Measurements from ENCODE around the gene HMG20A.

The HMG20A gene

DNA sequence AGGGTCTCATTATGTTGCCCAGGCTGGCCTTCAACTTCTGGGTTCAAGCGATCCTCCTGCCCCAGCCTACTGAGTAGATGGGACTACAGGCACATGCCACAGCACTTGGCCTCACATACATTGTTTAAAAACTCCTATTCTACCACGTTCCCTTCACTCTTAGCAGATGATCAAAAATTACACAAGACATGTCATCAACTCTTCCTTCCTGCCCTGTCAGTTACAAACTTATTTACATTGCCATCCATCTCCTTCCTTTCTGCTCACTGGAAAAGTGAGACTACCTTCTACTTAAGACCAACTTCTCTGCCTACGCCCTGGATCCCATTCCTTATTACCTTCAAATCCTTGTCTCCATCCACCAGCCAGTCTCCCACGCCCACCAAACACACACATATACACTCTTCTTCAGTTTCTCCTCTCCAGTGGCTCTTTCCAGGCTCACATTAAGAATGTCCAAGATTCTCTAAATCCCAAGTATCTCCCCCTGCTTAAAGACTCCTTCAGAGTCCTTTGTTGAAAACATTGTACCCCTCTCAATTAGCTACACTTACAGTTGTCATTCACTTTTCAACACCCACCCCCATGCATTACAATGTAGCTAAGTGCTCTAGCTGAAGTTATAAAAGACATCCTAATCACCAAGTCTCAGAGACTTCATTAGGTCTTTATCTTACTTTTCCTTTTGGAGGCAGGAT, 5.1 kb upstream of the HMG20A start:
- Mint-ChIP-seq H3K4me3 (no peak overlapping the region), H3K36me3 (ENCODE audit: low read depth) (no peaks in the 10 kb centered on the region), H3K9me3 (no peaks in the 10 kb centered on the region), H3K27ac (no peak overlapping the region), H3K4me1 (peaks cover 38% of the 10 kb centered on the region), H3K27me3 (ENCODE audit: low read depth) (no peaks in the 10 kb centered on the region)
- no peak for TF ChIP-seq CTCF (IDR thresholded peaks at IDR 0.05; ENCODE audit: unreplicated experiment in 3 of 3)

DNA sequence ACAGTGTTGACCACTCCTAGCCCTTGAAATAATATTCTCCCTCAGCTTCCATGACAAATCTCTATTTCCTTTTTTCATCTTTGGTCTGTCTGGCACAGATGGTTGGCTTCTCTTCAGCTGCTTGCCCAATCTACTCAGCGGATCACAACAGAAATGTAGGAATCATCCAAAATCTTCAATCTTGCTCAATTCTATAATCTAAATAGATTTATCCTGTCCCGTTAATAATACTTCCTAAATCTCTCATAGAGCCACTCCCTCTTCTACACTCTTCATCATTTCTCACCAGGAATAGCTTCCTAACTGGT, 4.6 kb upstream of the HMG20A start:
- Mint-ChIP-seq H3K4me1 (peaks cover 38% of the 10 kb centered on the region), H3K27ac (no peak overlapping the region), H3K4me3 (no peak overlapping the region), H3K9me3 (no peaks in the 10 kb centered on the region), H3K36me3 (ENCODE audit: low read depth) (no peaks in the 10 kb centered on the region), H3K27me3 (ENCODE audit: low read depth) (no peaks in the 10 kb centered on the region)
- no peak for TF ChIP-seq CTCF (IDR thresholded peaks at IDR 0.05; ENCODE audit: unreplicated experiment in 3 of 3)

DNA sequence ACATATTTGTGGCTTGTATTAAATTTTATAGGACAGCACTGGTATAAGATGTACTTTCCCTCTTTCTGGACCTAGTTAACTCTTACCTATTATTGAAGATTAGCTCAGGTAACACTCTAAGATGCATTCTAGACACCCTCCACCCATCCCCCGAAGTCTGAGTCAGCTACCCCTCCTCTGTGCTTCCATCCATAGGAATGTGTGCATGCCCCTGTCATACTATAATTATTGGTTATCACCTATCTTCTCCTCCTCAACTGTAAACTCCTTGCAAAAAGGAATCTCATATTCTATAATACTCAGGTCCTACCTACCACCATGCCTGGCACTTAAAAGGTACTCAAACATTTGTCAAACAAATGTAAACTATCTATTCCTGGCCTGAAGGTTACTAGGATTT, 3.7 kb upstream of the HMG20A start:
- no peaks in the 10 kb centered on the region for H3K27me3 Mint-ChIP-seq (ENCODE audit: low read depth)
- no peak overlapping the region for H3K4me3 Mint-ChIP-seq
- H3K4me1 Mint-ChIP-seq: peaks cover 36% of the 10 kb centered on the region
- H3K9me3 Mint-ChIP-seq: no peaks in the 10 kb centered on the region
- TF ChIP-seq CTCF (IDR thresholded peaks at IDR 0.05; ENCODE audit: unreplicated experiment in 3 of 3): no peak
- no peaks in the 10 kb centered on the region for H3K36me3 Mint-ChIP-seq (ENCODE audit: low read depth)
- H3K27ac Mint-ChIP-seq: no peak overlapping the region

- Mint-ChIP-seq H3K27me3 (ENCODE audit: low read depth) (no peaks in the 10 kb centered on the region), H3K4me1 (peaks cover 31% of the 10 kb centered on the region), H3K4me3 (peak overlapping the region; percentile 96 to 99 (median 99)), H3K36me3 (ENCODE audit: low read depth) (no peaks in the 10 kb centered on the region), H3K9me3 (no peaks in the 10 kb centered on the region), H3K27ac (peak overlapping the region in 1 of 3 experiments; percentile 95)
- TF ChIP-seq CTCF (IDR thresholded peaks at IDR 0.05; ENCODE audit: unreplicated experiment in 3 of 3): no peak
Measured at GRCh38 chr15:77417602-77418001, 3.1 kb upstream of the HMG20A start.

- Mint-ChIP-seq H3K4me3 (peak overlapping the region; percentile 96 to 99 (median 99)), H3K36me3 (ENCODE audit: low read depth) (no peaks in the 10 kb centered on the region), H3K9me3 (no peaks in the 10 kb centered on the region), H3K4me1 (peaks cover 33% of the 10 kb centered on the region), H3K27me3 (ENCODE audit: low read depth) (no peaks in the 10 kb centered on the region), H3K27ac (peak overlapping the region; percentile 95 to 98 (median 98))
- no peak for TF ChIP-seq CTCF (IDR thresholded peaks at IDR 0.05; ENCODE audit: unreplicated experiment in 3 of 3)
Measured at GRCh38 chr15:77418391-77418965, 2.2 kb upstream of the HMG20A start.

Data from nephron (organoid).